CD14-positive monocyte (primary cell): ENCODE results near the gene SPINK1. TPM values are rescaled to one million over a fixed set of nuclear protein-coding genes. Genes with fewer than 3 reads are reported as not detected.
A peak's percentile ranks its signal among the peaks of the same experiment; 100 is the strongest.

Experiments used
- DNase-seq, 3 donors: peaks; one replicate each; pipeline ENCODE4 v3.0.0-alpha.2; 2011 to 2022
- H2AFZ ChIP-seq: 2 replicates; pipeline ENCODE4 v1.6.0; 2012; ENCODE audit warnings: mild to moderate bottlenecking, low read depth, low read length, inconsistent platforms; ENCODE audit not compliant: insufficient read depth, poor library complexity, severe bottlenecking
- H3K27ac ChIP-seq, 2 donors: 1 replicate in 1 of 2; 2 replicates in 1 of 2; pipeline ENCODE4 v1.5.1; 2012 to 2013; ENCODE audit warnings: low read length in 2 of 2, control low read depth in 1 of 2, inconsistent platforms in 1 of 2, low read depth in 1 of 2, mild to moderate bottlenecking in 1 of 2
- H3K27me3 ChIP-seq, 2 donors: one replicate each; pipeline versions ENCODE4 v1.6.0 to v1.6.1; 2011 to 2013; ENCODE audit warnings: low read length in 2 of 2; ENCODE audit not compliant: control insufficient read depth in 2 of 2, insufficient read depth in 2 of 2
- H3K36me3 ChIP-seq, 2 donors: replicated peaks in 1 of 2; 1 replicate in 1 of 2; 2 replicates in 1 of 2; pipeline versions ENCODE4 v1.5.1 to v1.6.1; 2012 to 2013; ENCODE audit warnings: low read length in 2 of 2, control low read depth in 1 of 2, inconsistent platforms in 1 of 2, mild to moderate bottlenecking in 1 of 2; ENCODE audit not compliant: insufficient read depth in 2 of 2, control insufficient read depth in 1 of 2
- H3K4me1 ChIP-seq, 2 donors: 1 replicate in 1 of 2; 2 replicates in 1 of 2; pipeline versions ENCODE4 v1.5.1 to v1.6.1; 2012 to 2013; ENCODE audit warnings: low read length in 2 of 2, control low read depth in 1 of 2, inconsistent platforms in 1 of 2, mild to moderate bottlenecking in 1 of 2, moderate library complexity in 1 of 2; ENCODE audit not compliant: insufficient read depth in 2 of 2, control insufficient read depth in 1 of 2
- H3K4me2 ChIP-seq: replicated peaks from 2 replicates; pipeline ENCODE3; 2012; ENCODE audit warnings: low read length, moderate library complexity, mild to moderate bottlenecking; ENCODE audit not compliant: poor library complexity, severe bottlenecking; ENCODE audit errors: extremely low read depth
- H3K4me3 ChIP-seq, 3 experiments: fragments of 200-600 bp in 1 of 3; sonication (generic) in 1 of 3; replicated peaks in 1 of 3; 1 replicate in 2 of 3; 2 replicates in 1 of 3; pipeline ENCODE4 v1.5.1; 2011 to 2013; ENCODE audit warnings: low read length in 3 of 3, mild to moderate bottlenecking in 3 of 3, control low read depth in 2 of 3, low read depth in 2 of 3, inconsistent platforms in 1 of 3, moderate library complexity in 1 of 3
- H3K79me2 ChIP-seq: 2 replicates; pipeline ENCODE4 v1.6.0; 2012; ENCODE audit warnings: mild to moderate bottlenecking, control low read depth, inconsistent platforms, low read length, moderate library complexity; ENCODE audit not compliant: insufficient read depth
- H3K9ac ChIP-seq: 2 replicates; pipeline ENCODE4 v1.6.0; 2017; ENCODE audit warnings: low read length, mild to moderate bottlenecking; ENCODE audit not compliant: insufficient read depth, poor library complexity, severe bottlenecking
- H3K9me3 ChIP-seq, 2 donors: replicated peaks in 1 of 2; 1 replicate in 1 of 2; 2 replicates in 1 of 2; pipeline versions ENCODE4 v1.5.1 to v1.6.1; 2012 to 2013; ENCODE audit warnings: low read length in 2 of 2, control low read depth in 1 of 2; ENCODE audit not compliant: control insufficient read depth in 1 of 2, insufficient read depth in 1 of 2
- H4K20me1 ChIP-seq: 2 replicates; pipeline ENCODE4 v1.6.0; 2012; ENCODE audit warnings: mild to moderate bottlenecking, low read length, control low read depth, moderate library complexity; ENCODE audit not compliant: insufficient read depth
- H3K27ac Mint-ChIP-seq, 7 donors: one replicate each; pipeline ENCODE4 v1.8.0; 2020; ENCODE audit warnings: mild to moderate bottlenecking in 7 of 7, mixed read lengths in 7 of 7, moderate library complexity in 6 of 7, inconsistent platforms in 2 of 7
- H3K27me3 Mint-ChIP-seq, 3 donors: one replicate each; pipeline ENCODE4 v1.8.0; 2021 to 2022; ENCODE audit warnings: low read depth in 3 of 3, mild to moderate bottlenecking in 3 of 3, mixed read lengths in 3 of 3, moderate library complexity in 3 of 3, inconsistent platforms in 1 of 3
- H3K36me3 Mint-ChIP-seq, 2 donors: one replicate each; pipeline ENCODE4 v1.8.0; 2020; ENCODE audit warnings: mixed read lengths in 2 of 2, inconsistent platforms in 1 of 2, mild to moderate bottlenecking in 1 of 2
- H3K4me1 Mint-ChIP-seq: one replicate; pipeline ENCODE4 v1.8.0; 2020; ENCODE audit warnings: mild to moderate bottlenecking, mixed read lengths
- H3K4me3 Mint-ChIP-seq, 2 donors: one replicate each; pipeline ENCODE4 v1.8.0; 2020; ENCODE audit warnings: mild to moderate bottlenecking in 2 of 2, mixed read lengths in 2 of 2, moderate library complexity in 1 of 2
- H3K9me3 Mint-ChIP-seq, 7 donors: one replicate each; pipeline ENCODE4 v1.8.0; 2020 to 2022; ENCODE audit warnings: mixed read lengths in 7 of 7, mild to moderate bottlenecking in 6 of 7, moderate library complexity in 6 of 7, inconsistent platforms in 2 of 7
- CTCF ChIP-seq: fragments of 200-600 bp; IDR thresholded peaks from one replicate; pipeline ENCODE4 v1.8.0; 2022; ENCODE audit warnings: antibody characterized with exemption, mild to moderate bottlenecking
- WGBS: methylation state at CpG from one replicate; pipeline ENCODE4 v1.1.5; 2013; ENCODE audit warnings: missing lambda C conversion rate; ENCODE audit not compliant: insufficient coverage; 5-methylcytosine and 5-hydroxymethylcytosine counted together
- intact Hi-C, 2 donors: fragments of 100-400 bp; cut with micrococcal nuclease; formaldehyde crosslinking; loops; one replicate each; pipeline versions ENCODE4 v1.15.0 to v1.15.1; 2023
- polyA plus RNA-seq, 3 donors: library from polyadenylated mRNA; depleted of rRNA in 1 of 3; unstranded in 2 of 3; stranded (reverse) in 1 of 3; fragments of 300-500 nt in 2 of 3; fragments of >200 nt in 1 of 3; fragmentation: Illumina TruSeq in 2 of 3; gene quantifications; 1 replicate in 2 of 3; 2 replicates in 1 of 3; pipeline ENCODE4 v1.2.3, GENCODE V29; 2012 to 2021

The SPINK1 gene
- polyA plus RNA-seq, 3 donors, result not detected

GRCh38 chr5:147801461-147801860, 30.0 kb downstream of the SPINK1 start:
- H3K79me2 ChIP-seq, result no peaks in the 10 kb centered on the region
- H3K27ac ChIP-seq, result no peak overlapping the region
- no peak overlapping the region for H3K4me2 ChIP-seq
- H3K4me1 Mint-ChIP-seq, result peaks cover 32% of the 10 kb centered on the region
- H3K36me3 ChIP-seq, result no peaks in the 10 kb centered on the region
- H3K9me3 ChIP-seq, result no peaks in the 10 kb centered on the region
- peaks cover 27 to 31% of the 10 kb centered on the region in 2 donors for H3K4me1 ChIP-seq
- H4K20me1 ChIP-seq, result no peaks in the 10 kb centered on the region
- peaks cover 0 to 2% (median 0%) of the 10 kb centered on the region in 3 donors for H3K27me3 Mint-ChIP-seq
- no peak overlapping the region for H3K4me3 Mint-ChIP-seq
- peaks cover 3 to 4% of the 10 kb centered on the region in 2 donors for H3K36me3 Mint-ChIP-seq
- peaks cover 0 to 7% (median 3%) of the 10 kb centered on the region in 7 donors for H3K9me3 Mint-ChIP-seq
- no peak overlapping the region for H3K9ac ChIP-seq
- no peak overlapping the region for H3K4me3 ChIP-seq
- peak overlapping the region in 1 of 7 donors; percentile 44 for H3K27ac Mint-ChIP-seq
- intact Hi-C loops, result loop anchor here in 1 of 2 donors (5.0 kb wide), 1 partner anchor 1246 kb away; no protein-coding TSS in a partner anchor
- DNase-seq, result no peak
- no CpG with 5 or more reads among the region's 1 CpG for WGBS
- H3K27me3 ChIP-seq, result peaks cover 0 to 2% of the 10 kb centered on the region in 2 donors
- no peak for TF ChIP-seq CTCF
- H2AFZ ChIP-seq, result no peak overlapping the region

GRCh38 chr5:147800491-147800890, 31.0 kb downstream of the SPINK1 start:
- Histone ChIP-seq H3K27ac (no peak overlapping the region), H3K36me3 (no peaks in the 10 kb centered on the region), H3K4me1 (peaks cover 20 to 25% of the 10 kb centered on the region in 2 donors), H3K4me2 (no peak overlapping the region), H3K27me3 (peaks cover 0 to 2% of the 10 kb centered on the region in 2 donors), H2AFZ (no peak overlapping the region), H3K4me3 (no peak overlapping the region), H3K79me2 (no peaks in the 10 kb centered on the region), H4K20me1 (no peaks in the 10 kb centered on the region), H3K9ac (no peak overlapping the region), H3K9me3 (no peaks in the 10 kb centered on the region)
- H3K36me3 Mint-ChIP-seq, result peaks cover 3 to 4% of the 10 kb centered on the region in 2 donors
- H3K27me3 Mint-ChIP-seq, result peaks cover 0 to 2% (median 1%) of the 10 kb centered on the region in 3 donors
- intact Hi-C loops, result loop anchor here in 1 of 2 donors (5.0 kb wide), 1 partner anchor 1247 kb away; no protein-coding TSS in a partner anchor
- peaks cover 0 to 7% (median 3%) of the 10 kb centered on the region in 7 donors for H3K9me3 Mint-ChIP-seq
- H3K4me3 Mint-ChIP-seq, result no peak overlapping the region
- H3K27ac Mint-ChIP-seq, result no peak overlapping the region
- no peak for TF ChIP-seq CTCF
- WGBS, result no CpG with 5 or more reads among the region's 3 CpGs
- peaks cover 27% of the 10 kb centered on the region for H3K4me1 Mint-ChIP-seq
- DNase-seq, result no peak
